Measurements from ENCODE around the gene WHRN. TPM values are rescaled to one million over a fixed set of nuclear protein-coding genes. Genes with fewer than 3 reads are reported as not detected.

Gene WHRN
- total RNA-seq, 4 donors from 2014 or later, result 8.1 to 12.6 (median 10.7) TPM

DNA sequence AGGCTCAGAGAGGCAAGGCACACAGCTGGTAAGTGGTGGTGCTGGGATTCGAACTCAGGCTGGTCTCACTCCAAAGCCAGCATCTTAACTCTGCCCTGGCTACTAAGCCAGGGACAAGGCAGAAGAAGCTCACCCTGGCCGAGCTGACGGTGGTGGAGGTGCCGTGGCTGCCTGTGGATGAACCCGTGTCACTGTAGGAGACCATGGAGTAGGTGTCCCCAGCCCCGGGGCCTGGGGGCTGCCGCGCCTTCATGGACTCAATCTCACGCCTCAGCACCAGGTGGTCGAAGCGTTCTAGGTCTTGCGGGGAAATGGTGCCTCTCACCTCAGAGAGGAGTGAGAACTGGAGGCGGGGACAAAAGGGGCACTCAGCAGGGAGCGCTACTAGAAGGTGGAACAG, 82.1 kb downstream of the WHRN start:
- intact Hi-C loops (cut with DNase I), result no loop called here
- H3K36me3 ChIP-seq, result peaks cover 0 to 42% (median 12%) of the 10 kb centered on the region in 4 donors
- H3K27me3 ChIP-seq, result no peaks in the 10 kb centered on the region
- DNase-seq (ENCODE audit: extremely low spot score), result no peak
- WGBS, result 87% methylated on average over 14 of the region's 14 CpGs
- no peak overlapping the region for H3K27ac ChIP-seq (replicated peaks in 1 of 4)
- H3K4me1 ChIP-seq, result no peaks in the 10 kb centered on the region
- no peak overlapping the region for H3K4me3 ChIP-seq
- TF ChIP-seq CTCF (IDR thresholded peaks at IDR 0.05), result no peak
- TF ChIP-seq EP300 (IDR thresholded peaks at IDR 0.05), result no peak
- no peak for TF ChIP-seq POLR2A (IDR thresholded peaks at IDR 0.05; ENCODE audit: low read depth)
- TF ChIP-seq POLR2AphosphoS5 (IDR thresholded peaks at IDR 0.05), result no peak
- no peaks in the 10 kb centered on the region for H3K9me3 ChIP-seq

DNA sequence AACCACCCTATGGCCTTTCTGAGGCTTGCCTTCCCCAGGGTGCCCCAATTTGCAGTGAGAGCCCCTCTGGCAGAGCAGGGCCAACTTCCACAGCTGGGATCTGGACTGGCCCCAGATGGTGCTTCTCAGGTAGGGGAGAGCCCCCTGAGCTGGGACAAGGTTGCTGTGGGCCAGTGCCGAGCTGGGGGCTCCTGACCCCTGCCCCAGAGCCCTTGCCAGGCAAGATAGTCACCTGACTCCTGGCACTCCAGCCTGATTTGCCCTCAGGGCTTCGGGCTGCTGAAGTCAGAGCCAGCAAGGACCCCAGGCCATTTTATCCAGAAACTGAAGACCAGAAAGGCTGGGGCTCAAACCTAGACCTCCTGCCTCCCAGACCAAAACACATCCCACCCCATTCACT, 84.1 kb downstream of the WHRN start:
- H3K4me1 ChIP-seq, result no peaks in the 10 kb centered on the region
- no peak overlapping the region for H3K27ac ChIP-seq (replicated peaks in 1 of 4)
- TF ChIP-seq CTCF (IDR thresholded peaks at IDR 0.05), result no peak
- TF ChIP-seq POLR2A (IDR thresholded peaks at IDR 0.05; ENCODE audit: low read depth), result no peak
- TF ChIP-seq POLR2AphosphoS5 (IDR thresholded peaks at IDR 0.05), result no peak
- TF ChIP-seq EP300 (IDR thresholded peaks at IDR 0.05), result no peak
- peaks cover 0 to 57% (median 15%) of the 10 kb centered on the region in 4 donors for H3K36me3 ChIP-seq
- H3K27me3 ChIP-seq, result no peaks in the 10 kb centered on the region
- WGBS, result no CpG with 5 or more reads among the region's 2 CpGs
- H3K4me3 ChIP-seq, result no peak overlapping the region
- H3K9me3 ChIP-seq, result no peaks in the 10 kb centered on the region
- no peak for DNase-seq (ENCODE audit: extremely low spot score)
- intact Hi-C loops (cut with DNase I), result no loop called here

GRCh38 chr9:114419796-114420195, 85.5 kb downstream of the WHRN start:
- H3K9me3 ChIP-seq, result no peaks in the 10 kb centered on the region
- DNase-seq (ENCODE audit: extremely low spot score), result no peak
- H3K27ac ChIP-seq (replicated peaks in 1 of 4), result no peak overlapping the region
- H3K27me3 ChIP-seq, result no peaks in the 10 kb centered on the region
- H3K36me3 ChIP-seq, result peaks cover 0 to 50% (median 12%) of the 10 kb centered on the region in 4 donors
- 92% methylated on average over 7 of the region's 8 CpGs for WGBS
- H3K4me1 ChIP-seq, result peaks cover 0 to under 1% (median under 1%) of the 10 kb centered on the region in 4 donors
- no peak overlapping the region for H3K4me3 ChIP-seq
- TF ChIP-seq POLR2A (IDR thresholded peaks at IDR 0.05; ENCODE audit: low read depth), result no peak
- TF ChIP-seq POLR2AphosphoS5 (IDR thresholded peaks at IDR 0.05), result no peak
- no peak for TF ChIP-seq CTCF (IDR thresholded peaks at IDR 0.05)
- no peak for TF ChIP-seq EP300 (IDR thresholded peaks at IDR 0.05)
- intact Hi-C loops (cut with DNase I), result no loop called here

DNA sequence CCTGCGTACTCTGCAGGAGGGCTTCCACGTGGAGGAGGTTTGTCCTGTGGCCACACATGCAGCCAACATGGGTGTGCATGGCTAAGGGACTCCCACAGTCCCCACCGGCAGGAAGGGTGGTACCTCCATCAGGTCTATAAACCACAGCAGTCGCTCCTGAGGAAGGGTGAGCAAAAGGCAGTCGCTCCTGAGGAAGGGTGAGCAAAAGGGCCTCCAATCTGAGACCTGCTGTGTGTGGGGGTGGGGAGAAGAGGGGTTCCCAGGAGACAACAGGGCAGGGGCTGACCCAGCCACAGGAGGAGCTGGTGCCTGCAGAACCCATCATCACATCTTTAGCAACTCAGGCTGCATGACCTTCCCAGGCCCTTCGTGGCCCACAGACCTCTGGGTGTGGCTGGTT, 87.2 kb downstream of the WHRN start:
- no peak for DNase-seq (ENCODE audit: extremely low spot score)
- no peaks in the 10 kb centered on the region for H3K27me3 ChIP-seq
- intact Hi-C loops (cut with DNase I), result no loop called here
- no peaks in the 10 kb centered on the region for H3K9me3 ChIP-seq
- peaks cover 0 to 35% (median 7%) of the 10 kb centered on the region in 4 donors for H3K36me3 ChIP-seq
- TF ChIP-seq POLR2A (IDR thresholded peaks at IDR 0.05; ENCODE audit: low read depth) (no peak), POLR2AphosphoS5 (IDR thresholded peaks at IDR 0.05) (no peak), CTCF (IDR thresholded peaks at IDR 0.05) (no peak), EP300 (IDR thresholded peaks at IDR 0.05) (no peak)
- 83% methylated on average over 6 of the region's 6 CpGs for WGBS
- H3K4me1 ChIP-seq, result peaks cover 0 to 18% (median 13%) of the 10 kb centered on the region in 4 donors
- no peak overlapping the region for H3K27ac ChIP-seq (replicated peaks in 1 of 4)
- H3K4me3 ChIP-seq, result no peak overlapping the region

- H3K27ac ChIP-seq (replicated peaks in 1 of 4), result no peak overlapping the region
- 76% methylated on average over 3 of the region's 3 CpGs for WGBS
- TF ChIP-seq POLR2A (IDR thresholded peaks at IDR 0.05; ENCODE audit: low read depth), result no peak
- TF ChIP-seq CTCF (IDR thresholded peaks at IDR 0.05), result no peak
- TF ChIP-seq POLR2AphosphoS5 (IDR thresholded peaks at IDR 0.05), result no peak
- TF ChIP-seq EP300 (IDR thresholded peaks at IDR 0.05), result no peak
- no peak for DNase-seq (ENCODE audit: extremely low spot score)
- intact Hi-C loops (cut with DNase I), result no loop called here
- peaks cover 0 to 30% (median 5%) of the 10 kb centered on the region in 4 donors for H3K36me3 ChIP-seq
- H3K4me3 ChIP-seq, result no peak overlapping the region
- H3K9me3 ChIP-seq, result no peaks in the 10 kb centered on the region
- H3K27me3 ChIP-seq, result no peaks in the 10 kb centered on the region
- H3K4me1 ChIP-seq, result peaks cover 0 to 18% (median 13%) of the 10 kb centered on the region in 4 donors
Measured at GRCh38 chr9:114417511-114417910, 87.8 kb downstream of the WHRN start.
